ENCODE measurements around the gene GFRA3.

The GFRA3 gene

DNA sequence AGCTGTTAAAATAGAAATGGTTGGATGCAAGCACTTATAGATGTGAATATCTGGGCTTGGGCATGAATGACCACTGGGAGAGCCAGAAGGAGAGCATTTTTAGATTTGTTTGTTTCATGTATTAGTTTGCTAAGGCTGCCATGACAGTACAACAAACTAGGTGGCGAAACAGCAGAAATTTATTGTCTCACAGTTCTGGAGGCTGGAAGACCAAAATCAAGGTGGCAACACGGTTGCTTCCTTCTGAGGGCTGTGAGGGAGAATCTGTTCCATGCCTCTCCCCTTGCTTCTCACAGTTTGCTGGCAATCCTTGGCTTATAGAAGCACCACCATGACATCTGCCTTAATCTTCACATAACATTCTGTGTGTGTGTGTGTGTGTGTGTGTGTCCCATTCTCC is 41.1 kb downstream of the GFRA3 start:
- no peak overlapping the region for H3K27ac ChIP-seq
- TF ChIP-seq, protein P1, sequence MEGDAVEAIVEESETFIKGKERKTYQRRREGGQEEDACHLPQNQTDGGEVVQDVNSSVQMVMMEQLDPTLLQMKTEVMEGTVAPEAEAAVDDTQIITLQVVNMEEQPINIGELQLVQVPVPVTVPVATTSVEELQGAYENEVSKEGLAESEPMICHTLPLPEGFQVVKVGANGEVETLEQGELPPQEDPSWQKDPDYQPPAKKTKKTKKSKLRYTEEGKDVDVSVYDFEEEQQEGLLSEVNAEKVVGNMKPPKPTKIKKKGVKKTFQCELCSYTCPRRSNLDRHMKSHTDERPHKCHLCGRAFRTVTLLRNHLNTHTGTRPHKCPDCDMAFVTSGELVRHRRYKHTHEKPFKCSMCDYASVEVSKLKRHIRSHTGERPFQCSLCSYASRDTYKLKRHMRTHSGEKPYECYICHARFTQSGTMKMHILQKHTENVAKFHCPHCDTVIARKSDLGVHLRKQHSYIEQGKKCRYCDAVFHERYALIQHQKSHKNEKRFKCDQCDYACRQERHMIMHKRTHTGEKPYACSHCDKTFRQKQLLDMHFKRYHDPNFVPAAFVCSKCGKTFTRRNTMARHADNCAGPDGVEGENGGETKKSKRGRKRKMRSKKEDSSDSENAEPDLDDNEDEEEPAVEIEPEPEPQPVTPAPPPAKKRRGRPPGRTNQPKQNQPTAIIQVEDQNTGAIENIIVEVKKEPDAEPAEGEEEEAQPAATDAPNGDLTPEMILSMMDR (conservative IDR thresholded peaks at IDR 0.05) = no peak

GRCh38 chr5:138230981-138231589 is 43.3 kb downstream of the GFRA3 start:
- H3K27ac ChIP-seq = peak overlapping the region; percentile 60
- TF ChIP-seq, protein P1 (conservative IDR thresholded peaks at IDR 0.05) = no peak

GRCh38 chr5:138230261-138230660 is 44.2 kb downstream of the GFRA3 start:
- TF ChIP-seq, protein P1 (conservative IDR thresholded peaks at IDR 0.05) = no peak
- peak overlapping the region; percentile 60 for H3K27ac ChIP-seq

GRCh38 chr5:138229387-138229786 is 45.0 kb downstream of the GFRA3 start:
- H3K27ac ChIP-seq = peak overlapping the region; percentile 60
- TF ChIP-seq, protein P1 (conservative IDR thresholded peaks at IDR 0.05) = no peak

GRCh38 chr5:138226910-138227309 is 47.5 kb downstream of the GFRA3 start:
- TF ChIP-seq, protein P1 (conservative IDR thresholded peaks at IDR 0.05) = no peak

GRCh38 chr5:138224712-138225111 is 49.7 kb downstream of the GFRA3 start:
- TF ChIP-seq, protein P1 (conservative IDR thresholded peaks at IDR 0.05) = no peak
- H3K27ac ChIP-seq = no peak overlapping the region

More at GRCh38 chr5:138226910-138227309, 47.5 kb downstream of the GFRA3 start:
- no peak overlapping the region for H3K27ac ChIP-seq

GRCh38 chr5:138223532-138223931 is 50.9 kb downstream of the GFRA3 start:
- TF ChIP-seq, protein P1 (conservative IDR thresholded peaks at IDR 0.05) = no peak
- no peak overlapping the region for H3K27ac ChIP-seq
